GM12878 (cell line): ENCODE data around the gene WDR31. TPM values are rescaled to one million over a fixed set of nuclear protein-coding genes. Genes with fewer than 3 reads are reported as not detected.

Experiments used
- ATAC-seq: fragments of 200-7000 bp; cut with Tn5 transposase; 3 replicates; pipeline ENCODE4 v1.9.1; 2020; ENCODE audit warnings: mild to moderate bottlenecking, moderate library complexity
- BruUV-seq: library from RNA; stranded (reverse); fragments of 400-500 nt; replicated peaks from 2 replicates; lab custom pipeline; 2021; lab: Mats Ljungman, UMichigan
- CTCF ChIA-PET: fragments of 300-600 bp; sonication (Branson Sonifier 250); formaldehyde crosslinking; extraction: SDS; loops from one replicate; lab custom pipeline; 2021; ENCODE audit warnings: inconsistent platforms; lab: Yijun Ruan, JAX
- POLR2A ChIA-PET: fragments of 350-600 bp; formaldehyde crosslinking; extraction: SDS; loops from one replicate; lab custom pipeline; 2021; ENCODE audit warnings: inconsistent platforms; lab: Charles Lee
- RAD21 ChIA-PET: fragments of 300-600 bp; sonication (Branson Sonifier 250); formaldehyde crosslinking; loops from one replicate; lab custom pipeline; 2023; ENCODE audit warnings: antibody characterized with exemption; ENCODE audit not compliant: unreplicated experiment; lab: Charles Lee
- SMC1A ChIA-PET: fragments of 300-600 bp; sonication (Branson Sonifier 250); formaldehyde crosslinking; loops from one replicate; lab custom pipeline; 2023; ENCODE audit not compliant: unreplicated experiment, uncharacterized antibody; lab: Charles Lee
- DNase-seq: peaks from one replicate; pipeline ENCODE4 v3.0.0-alpha.2; 2011; ENCODE audit warnings: low read depth, low spot score
- FAIRE-seq: peaks from 3 replicates; lab custom pipeline; 2011; peaks lifted over from hg19 to GRCh38; lab: Jason Lieb, UNC
- H2AFZ ChIP-seq: 2 replicates; pipeline ENCODE4 v1.6.0; 2011; ENCODE audit warnings: low read depth, low read length, control low read depth; ENCODE audit not compliant: control insufficient read depth
- H3K27ac ChIP-seq: 2 replicates; pipeline ENCODE4 v1.5.1; 2011; ENCODE audit warnings: control low read depth; ENCODE audit not compliant: control insufficient read depth, insufficient read depth
- H3K27me3 ChIP-seq, 2 experiments: replicated peaks in 1 of 2; 2 replicates each; pipeline versions ENCODE4 v1.6.0 to v1.6.1; 2011; ENCODE audit warnings: low read length in 1 of 2; ENCODE audit not compliant: control insufficient read depth in 2 of 2, insufficient read depth in 2 of 2
- H3K36me3 ChIP-seq, 2 experiments: 2 replicates each; pipeline ENCODE4 v1.5.1; 2011; ENCODE audit warnings: low read length in 1 of 2; ENCODE audit not compliant: control insufficient read depth in 2 of 2, insufficient read depth in 2 of 2
- H3K4me1 ChIP-seq: 2 replicates; pipeline ENCODE4 v1.6.1; 2011; ENCODE audit warnings: mild to moderate bottlenecking, low read length, moderate library complexity, mixed read lengths; ENCODE audit not compliant: control insufficient read depth, insufficient read depth
- H3K4me2 ChIP-seq: 2 replicates; pipeline ENCODE4 v1.6.0; 2011; ENCODE audit warnings: control low read depth; ENCODE audit not compliant: control insufficient read depth, insufficient read depth
- H3K4me3 ChIP-seq: fragments of 200-600 bp; sonication (generic); 2 replicates; pipeline ENCODE4 v1.5.1; 2016
- H3K79me2 ChIP-seq: 2 replicates; pipeline ENCODE4 v1.6.0; 2011; ENCODE audit warnings: low read length; ENCODE audit not compliant: control insufficient read depth, insufficient read depth
- H3K9ac ChIP-seq: 2 replicates; pipeline ENCODE4 v1.8.0; 2011; ENCODE audit warnings: low read length, control low read depth, mixed read lengths; ENCODE audit not compliant: control insufficient read depth, insufficient read depth
- H3K9me3 ChIP-seq: replicated peaks from 3 replicates; pipeline ENCODE4 v1.5.1; 2011; ENCODE audit warnings: mild to moderate bottlenecking, low read length; ENCODE audit not compliant: control insufficient read depth, insufficient read depth
- H4K20me1 ChIP-seq: 2 replicates; pipeline ENCODE4 v1.6.0; 2011; ENCODE audit not compliant: control insufficient read depth, insufficient read depth
- ATF3 ChIP-seq: IDR thresholded peaks from 2 replicates; pipeline ENCODE4 v1.6.1; 2011; ENCODE audit warnings: low read depth, mild to moderate bottlenecking, low read length, moderate library complexity, borderline replicate concordance; ENCODE audit errors: extremely low read depth
- BMI1 ChIP-seq: fragments of 450-650 bp; IDR thresholded peaks from 2 replicates; pipeline ENCODE4 v1.6.1; 2016; ENCODE audit warnings: mild to moderate bottlenecking, moderate library complexity, borderline replicate concordance
- HDGF ChIP-seq: fragments of 450-650 bp; IDR thresholded peaks from 2 replicates; pipeline ENCODE4 v1.6.1; 2016; ENCODE audit warnings: antibody characterized with exemption
- RFX5 ChIP-seq: IDR thresholded peaks from 2 replicates; pipeline ENCODE4 v1.6.1; 2011; ENCODE audit warnings: low read depth, low read length, improper control_type of control experiment
- ZZZ3 ChIP-seq: IDR thresholded peaks from 2 replicates; pipeline ENCODE4 v1.6.1; 2011; ENCODE audit warnings: low read depth; ENCODE audit not compliant: control insufficient read depth, insufficient read length
- WGBS: methylation state at CpG from one replicate; pipeline ENCODE4 v1.1.6; 2016; ENCODE audit warnings: low lambda C conversion rate; ENCODE audit not compliant: insufficient replicate concordance, insufficient coverage; ENCODE audit errors: missing lambda C conversion rate; 5-methylcytosine and 5-hydroxymethylcytosine counted together
- in situ Hi-C: fragments of 300-500 bp; cut with MboI; formaldehyde crosslinking; loops from 9 replicates; pipeline ENCODE4 v1.14.3; 2018; ENCODE audit warnings: mixed read lengths
- intact Hi-C: fragments of 100-400 bp; cut with micrococcal nuclease; formaldehyde crosslinking; loops from one replicate; pipeline ENCODE4 v1.14.2; 2022; ENCODE audit not compliant: unreplicated experiment
- polyA plus RNA-seq, 11 experiments: library from polyadenylated mRNA; depleted of rRNA in 4 of 11; unstranded in 6 of 11; stranded (reverse) in 5 of 11; fragments of >200 nt; fragmentation: Nextera tagmentation in 4 of 11; fragmentation: Illumina TruSeq in 1 of 11; extraction: Ambion mirVana in 4 of 11; extraction: Trizol in 1 of 11; gene quantifications; 1 replicate in 1 of 11; 2 replicates in 10 of 11; pipeline versions ENCODE4 v1.2.1 to v1.2.3, GENCODE V29; 2011 to 2016; ENCODE audit warnings: inconsistent platforms in 2 of 11, missing spikeins in 2 of 11, low read depth in 1 of 11
- total RNA-seq, 4 experiments: library from RNA; depleted of rRNA in 3 of 4; stranded (reverse); fragments of >200 nt in 3 of 4; fragmentation: Illumina TruSeq in 1 of 4; extraction: Trizol in 1 of 4; gene quantifications; 2 replicates each; pipeline versions ENCODE4 v1.2.1 to v1.2.3, GENCODE V29; 2013 to 2021
- TF ChIP-seq, protein P1 (sequence below): fragments of 450-650 bp; IDR thresholded peaks from 2 replicates; pipeline ENCODE4 v1.6.1; 2017; ENCODE audit warnings: low read depth, mild to moderate bottlenecking, moderate library complexity

Gene WDR31
- total and polyA plus RNA-seq, 10 of the 15 experiments (the other 5 are each of a cell fraction or from before 2014, with no cell fraction given) = 0.26 to 1.7 (median 0.79) TPM

- peaks cover 0 to 3% of the 10 kb centered on the region in 2 experiments; a peak in 1 of 4 replicates for H3K27me3 ChIP-seq
- WGBS = 38% methylated on average over 6 of the region's 6 CpGs
Observed at GRCh38 chr9:113322671-113323070, 17.4 kb downstream of the WDR31 start.

GRCh38 chr9:113320051-113320450 lies 20.0 kb downstream of the WDR31 start:
- no peak overlapping the region for H2AFZ ChIP-seq
- no peak for DNase-seq
- intact Hi-C loops = no loop called here
- no peaks in the 10 kb centered on the region for H3K79me2 ChIP-seq
- WGBS = 49% methylated on average over 3 of the region's 3 CpGs
- no peak overlapping the region for H3K4me2 ChIP-seq
- H3K9me3 ChIP-seq = no peaks in the 10 kb centered on the region
- ChIA-PET CTCF (interaction anchor here (0.6 to 1.2 kb wide), 2 partner anchors 11 to 29 kb away, joined by 3 read pairs; partner anchors contain the start of gene BSPRY), SMC1A (interaction anchor here (1.2 to 1.7 kb wide), 2 partner anchors 10 to 126 kb away, joined by 3 to 5 read pairs; no protein-coding TSS in a partner anchor), RAD21 (interaction anchor here (1.7 kb wide), 1 partner anchor 20 kb away, joined by 4 read pairs; the partner anchor contains the start of gene WDR31)
- no peak overlapping the region for H3K27ac ChIP-seq
- no TSS peak for BruUV-seq
- H3K4me1 ChIP-seq = no peaks in the 10 kb centered on the region
- H3K9ac ChIP-seq = no peak overlapping the region
- in situ Hi-C loops = no loop called here
- H3K27me3 ChIP-seq = peaks cover 0 to 3% of the 10 kb centered on the region in 2 experiments; a peak in 1 of 4 replicates
- H4K20me1 ChIP-seq = no peaks in the 10 kb centered on the region; the same call in 1 of the 2 replicates
- TF ChIP-seq ZZZ3 (no peak), RFX5 (no peak), BMI1 (no peak)
- TF ChIP-seq, protein P1, sequence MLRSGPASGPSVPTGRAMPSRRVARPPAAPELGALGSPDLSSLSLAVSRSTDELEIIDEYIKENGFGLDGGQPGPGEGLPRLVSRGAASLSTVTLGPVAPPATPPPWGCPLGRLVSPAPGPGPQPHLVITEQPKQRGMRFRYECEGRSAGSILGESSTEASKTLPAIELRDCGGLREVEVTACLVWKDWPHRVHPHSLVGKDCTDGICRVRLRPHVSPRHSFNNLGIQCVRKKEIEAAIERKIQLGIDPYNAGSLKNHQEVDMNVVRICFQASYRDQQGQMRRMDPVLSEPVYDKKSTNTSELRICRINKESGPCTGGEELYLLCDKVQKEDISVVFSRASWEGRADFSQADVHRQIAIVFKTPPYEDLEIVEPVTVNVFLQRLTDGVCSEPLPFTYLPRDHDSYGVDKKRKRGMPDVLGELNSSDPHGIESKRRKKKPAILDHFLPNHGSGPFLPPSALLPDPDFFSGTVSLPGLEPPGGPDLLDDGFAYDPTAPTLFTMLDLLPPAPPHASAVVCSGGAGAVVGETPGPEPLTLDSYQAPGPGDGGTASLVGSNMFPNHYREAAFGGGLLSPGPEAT = no peak
- TF ChIP-seq, all 136 proteins: peak for 0
- POLR2A ChIA-PET = interaction anchor here (0.7 kb wide), 1 partner anchor 10 kb away, joined by 3 read pairs; no protein-coding TSS in a partner anchor
- no peak for ATAC-seq
- no peaks in the 10 kb centered on the region for H3K36me3 ChIP-seq
- no peak overlapping the region for H3K4me3 ChIP-seq
- FAIRE-seq = no peak

More at GRCh38 chr9:113322671-113323070, 17.4 kb downstream of the WDR31 start:
- Histone ChIP-seq H3K79me2 (no peaks in the 10 kb centered on the region), H2AFZ (no peak overlapping the region), H3K4me3 (no peak overlapping the region), H3K9ac (no peak overlapping the region), H3K4me2 (no peak overlapping the region), H3K9me3 (no peaks in the 10 kb centered on the region), H4K20me1 (no peaks in the 10 kb centered on the region), H3K4me1 (no peaks in the 10 kb centered on the region), H3K27ac (no peak overlapping the region), H3K36me3 (no peaks in the 10 kb centered on the region)
- POLR2A ChIA-PET = no interaction called here
- DNase-seq = no peak
- CTCF ChIA-PET = no interaction called here
- ATAC-seq = no peak
- FAIRE-seq = no peak
- RAD21 ChIA-PET = no interaction called here
- intact Hi-C loops = no loop called here
- in situ Hi-C loops = no loop called here
- BruUV-seq = no TSS peak
- TF ChIP-seq ATF3 (no peak), HDGF (no peak)
- SMC1A ChIA-PET = no interaction called here
